ENCODE data around the gene P2RY8.
"Not testable (repeated sequence)": the region's sequence is repeated elsewhere in the genome, so short reads cannot be mapped to it uniquely, and the experiment has no call there.

P2RY8 gene

DNA sequence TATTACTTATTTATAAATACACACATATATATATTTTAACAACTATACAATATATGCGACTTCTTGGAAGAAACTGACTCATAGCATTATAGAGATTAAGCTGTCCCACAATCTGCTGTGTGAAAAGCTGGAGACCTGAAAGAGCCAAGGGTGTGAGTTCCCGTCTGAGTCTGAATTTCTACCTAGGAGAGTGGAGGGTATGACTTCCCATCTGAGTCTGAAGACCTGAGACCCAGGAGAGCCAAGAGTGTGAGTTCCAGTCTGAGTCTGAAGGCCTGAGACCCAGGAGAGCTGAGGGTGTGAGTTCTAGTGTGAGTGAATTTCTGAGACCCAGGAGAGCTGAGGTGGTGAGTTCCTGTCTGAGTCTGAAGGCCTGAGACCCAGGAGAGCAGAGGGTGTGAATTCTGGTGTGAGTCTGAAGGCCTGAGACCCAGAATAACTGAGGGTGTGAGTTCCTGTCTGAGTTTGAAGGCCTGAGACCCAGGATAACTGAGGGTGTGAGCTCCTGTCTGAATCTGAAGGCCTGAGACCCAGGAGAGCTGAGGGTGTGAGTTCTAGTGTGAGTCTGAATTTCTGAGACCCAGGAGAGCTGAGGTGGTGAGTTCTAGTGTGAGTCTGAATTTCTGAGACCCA lies 8.9 kb upstream of the P2RY8 start:
- in situ Hi-C loops (cut with HindIII; ENCODE audit: low sequenced_read_pairs): no loop called here

DNA sequence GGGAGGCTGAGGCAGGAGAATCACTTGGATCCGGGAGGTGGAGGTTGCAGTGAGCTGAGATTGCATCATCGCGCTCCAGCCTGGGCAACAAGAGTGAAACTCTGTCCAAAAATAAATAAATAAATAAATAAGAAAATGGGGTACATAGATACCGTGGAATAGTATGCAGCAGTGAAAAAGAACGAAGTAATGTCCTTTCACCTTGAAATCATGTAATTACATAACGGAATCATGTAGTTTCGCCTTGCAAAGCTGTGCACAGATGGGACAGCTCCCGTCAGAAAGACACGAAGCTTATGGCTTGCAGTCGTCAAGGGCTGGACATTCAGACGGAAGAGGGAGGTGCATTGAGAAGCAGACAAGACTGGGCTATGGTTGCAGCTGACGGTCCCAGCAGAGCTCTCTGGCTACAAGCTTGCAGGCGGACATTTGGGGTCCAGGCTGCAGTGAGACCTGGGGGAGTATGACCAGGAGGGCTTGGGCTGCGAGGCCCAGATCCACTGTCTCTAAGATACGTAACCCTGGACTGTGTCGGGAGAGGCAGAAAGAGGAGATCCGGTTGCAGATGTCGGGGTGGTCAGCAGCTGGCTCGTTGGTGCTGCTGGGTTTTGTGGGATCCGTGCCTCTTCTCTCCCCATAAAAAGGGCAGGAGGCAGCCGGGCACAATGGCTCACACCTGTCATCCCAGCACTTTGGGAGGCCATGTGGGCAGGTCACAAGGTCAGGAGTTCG lies 6.2 kb upstream of the P2RY8 start:
- in situ Hi-C loops (cut with HindIII; ENCODE audit: low sequenced_read_pairs): no loop called here

DNA sequence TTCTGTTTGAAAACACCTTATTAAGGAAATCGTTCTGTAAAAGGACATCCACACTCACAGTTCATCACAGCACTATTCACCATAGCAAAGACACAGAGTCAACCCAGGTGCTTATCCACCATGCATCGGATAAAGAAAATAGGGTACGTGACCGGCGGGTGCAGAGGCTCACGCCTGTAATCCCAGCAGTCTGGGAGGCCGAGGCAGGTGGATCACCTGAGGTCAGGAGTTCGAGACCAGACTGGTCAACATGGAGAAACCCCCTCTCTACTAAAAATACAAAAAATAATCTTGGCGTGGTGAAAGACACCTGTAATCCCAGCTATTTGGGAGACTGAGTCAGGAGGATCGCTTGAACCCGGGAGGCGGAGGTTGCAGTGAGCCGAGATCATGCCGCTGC lies 2.2 kb upstream of the P2RY8 start:
- in situ Hi-C loops (cut with HindIII; ENCODE audit: low sequenced_read_pairs): not testable (repeated sequence)

DNA sequence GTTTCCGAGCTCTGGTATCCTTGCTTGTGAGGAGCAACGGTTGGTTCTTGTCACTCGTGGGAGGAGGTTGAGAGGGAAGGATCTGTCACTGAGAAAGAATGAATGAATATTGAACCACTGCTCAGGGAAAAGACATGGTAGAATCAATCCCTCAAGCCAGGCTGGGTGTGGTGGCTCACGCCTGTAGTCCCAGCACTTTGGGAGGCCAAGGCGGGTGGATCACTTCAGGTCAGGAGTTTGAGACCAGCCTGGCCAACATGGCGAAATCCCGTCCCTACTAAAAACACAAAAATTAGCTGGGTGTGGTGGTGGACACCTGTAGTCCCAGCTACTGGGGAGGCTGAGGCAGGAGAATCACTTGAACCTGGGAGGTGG lies 718 bp upstream of the P2RY8 start:
- in situ Hi-C loops (cut with HindIII; ENCODE audit: low sequenced_read_pairs): not testable (repeated sequence)

DNA sequence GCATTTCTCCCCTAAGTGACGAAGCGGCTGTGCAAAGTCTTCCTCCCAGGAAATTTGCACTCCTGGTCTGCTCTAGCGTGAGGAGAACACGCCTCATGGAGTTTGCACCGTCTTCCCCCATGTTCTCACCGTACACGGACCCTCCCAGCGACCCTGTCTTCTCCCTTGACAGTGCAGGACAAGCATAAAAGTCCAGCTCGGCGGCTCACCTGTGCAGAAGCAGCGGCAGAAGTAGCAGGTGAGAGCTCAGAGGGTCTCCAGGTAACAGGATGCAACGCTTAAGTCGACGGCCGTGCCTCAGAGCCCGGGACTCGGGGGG lies 314 bp downstream of the P2RY8 start:
- in situ Hi-C loops (cut with HindIII; ENCODE audit: low sequenced_read_pairs): no loop called here

DNA sequence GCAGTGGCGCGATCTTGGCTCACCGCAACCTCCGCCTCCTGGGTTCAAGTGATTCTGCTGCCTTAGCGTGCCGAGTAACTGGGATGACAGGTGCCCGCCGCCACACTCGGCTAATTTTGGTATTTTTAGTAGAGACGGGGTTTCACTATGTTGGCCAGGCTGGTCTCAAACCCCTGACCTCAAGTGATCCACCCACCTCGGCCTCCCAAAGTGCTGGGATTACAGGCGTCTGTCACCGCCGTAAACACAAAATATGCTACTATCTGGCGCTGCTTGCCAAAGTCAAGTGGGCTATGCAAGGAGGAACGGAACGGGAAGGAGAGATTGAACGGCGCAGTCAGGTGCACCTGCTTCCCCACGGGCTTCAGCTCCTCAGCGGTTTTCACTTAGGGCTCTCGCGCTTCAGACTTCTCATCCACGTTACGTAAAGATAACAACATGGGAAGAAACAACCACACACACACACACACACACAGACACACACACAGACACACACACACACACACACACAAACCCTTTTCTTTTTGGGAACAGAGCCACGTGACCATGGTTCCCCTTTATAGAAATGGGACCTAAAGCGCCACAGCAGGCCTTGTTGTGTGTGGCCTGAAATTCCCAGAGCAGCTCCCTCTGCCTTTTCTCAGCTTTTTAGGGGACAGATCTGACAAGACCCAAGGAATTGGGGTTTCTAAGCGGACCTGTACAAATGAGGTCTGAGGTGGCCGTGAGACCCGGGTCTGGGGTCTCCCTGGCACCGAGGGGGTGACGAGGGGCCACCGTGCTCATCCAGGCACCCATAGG lies 1.5 kb downstream of the P2RY8 start:
- in situ Hi-C loops (cut with HindIII; ENCODE audit: low sequenced_read_pairs): no loop called here

DNA sequence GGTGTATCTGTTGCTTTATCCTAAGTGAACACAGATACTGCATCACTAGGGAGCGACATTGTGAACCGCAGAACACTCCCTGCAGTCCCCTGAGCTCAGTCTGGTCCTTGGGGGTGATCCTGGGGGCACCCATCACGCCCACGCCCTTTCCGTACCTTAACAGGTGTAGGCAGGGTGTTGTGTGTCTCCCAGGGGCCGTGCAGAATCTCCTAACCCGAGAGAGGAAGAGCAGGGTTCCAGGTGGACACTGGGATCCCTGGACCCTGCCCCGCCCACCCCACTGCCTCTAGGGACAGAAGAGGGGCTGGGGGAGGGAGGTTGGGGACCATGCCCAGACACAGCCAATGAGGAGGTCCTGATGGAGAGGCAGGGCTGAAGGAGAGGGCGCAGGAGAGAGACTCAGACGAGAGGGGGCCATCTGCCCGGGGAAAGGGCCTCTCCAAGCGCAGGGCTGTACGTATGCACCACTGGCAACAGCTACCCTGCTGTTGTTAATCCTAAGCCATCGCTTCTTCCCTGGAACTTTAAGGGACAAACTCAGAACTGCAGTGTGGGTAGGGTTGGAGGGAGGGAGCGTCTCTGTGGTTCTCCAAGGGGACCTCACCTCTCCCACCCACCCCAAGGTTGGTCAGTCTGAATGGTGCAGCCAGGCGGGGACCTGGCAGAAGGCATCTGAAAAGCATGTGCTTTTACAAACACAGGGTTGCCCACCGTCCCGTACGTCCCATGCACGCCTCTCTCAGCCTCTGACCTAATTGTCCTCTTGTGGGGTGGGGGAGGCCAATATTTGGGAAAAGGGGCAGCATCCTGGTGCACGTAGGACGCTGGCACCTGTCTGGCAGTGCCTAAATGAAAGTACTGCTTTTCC lies 2.5 kb downstream of the P2RY8 start:
- in situ Hi-C loops (cut with HindIII; ENCODE audit: low sequenced_read_pairs): no loop called here

DNA sequence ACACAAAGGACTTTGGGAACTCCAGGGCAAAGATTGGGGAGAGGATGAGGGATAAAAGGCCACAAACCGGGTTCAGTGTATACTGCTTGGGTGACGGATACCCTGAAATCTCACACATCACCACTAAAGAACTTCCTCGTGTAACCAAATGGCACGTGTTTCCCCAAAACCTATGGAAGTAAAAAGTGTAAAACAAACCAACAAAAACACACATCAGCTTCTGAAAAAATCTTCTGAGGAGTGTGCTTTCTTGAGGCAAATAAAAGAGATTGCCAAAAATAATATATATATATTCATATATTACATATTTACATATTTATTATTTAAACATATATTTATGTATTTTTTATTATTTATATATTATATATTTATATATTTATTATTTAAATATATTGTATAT lies 3.9 kb downstream of the P2RY8 start:
- in situ Hi-C loops (cut with HindIII; ENCODE audit: low sequenced_read_pairs): no loop called here

DNA sequence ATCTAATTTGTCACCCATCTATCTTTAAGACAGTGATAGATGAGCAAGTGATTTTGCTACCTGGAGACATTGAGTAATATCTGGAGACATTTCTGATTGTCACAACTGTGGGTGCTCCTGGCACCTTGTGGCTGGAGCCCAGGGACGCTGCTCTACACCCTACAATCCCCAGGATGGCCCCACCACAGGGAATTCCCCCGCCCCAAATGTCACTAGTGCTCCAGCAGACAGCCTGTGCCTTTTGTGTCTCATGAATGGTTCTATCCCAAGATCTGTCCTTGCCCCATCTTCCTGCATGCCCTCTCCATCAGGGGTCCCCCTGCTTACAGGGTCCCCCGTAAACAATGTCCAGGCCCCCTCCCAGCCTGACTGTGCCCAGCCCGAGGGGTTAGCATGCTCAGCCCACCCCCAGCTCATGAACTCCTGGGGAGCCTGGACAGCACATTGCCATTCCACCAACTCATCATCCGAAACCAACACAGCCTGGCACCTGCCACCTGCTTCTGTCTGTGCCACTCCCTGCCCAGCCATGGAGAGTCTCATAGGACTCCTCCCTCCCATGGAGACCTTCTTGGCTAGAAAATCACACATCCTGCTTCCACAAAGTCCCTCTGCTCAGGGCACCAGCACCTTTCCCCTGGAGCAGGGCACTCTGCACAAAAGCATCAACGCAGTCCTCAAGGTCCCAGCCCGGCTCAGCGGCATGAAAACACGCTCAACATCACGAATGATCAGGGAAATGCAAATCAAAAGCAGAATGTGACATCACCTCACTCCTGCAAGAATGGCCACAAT lies 5.7 kb downstream of the P2RY8 start:
- in situ Hi-C loops (cut with HindIII; ENCODE audit: low sequenced_read_pairs): no loop called here

DNA sequence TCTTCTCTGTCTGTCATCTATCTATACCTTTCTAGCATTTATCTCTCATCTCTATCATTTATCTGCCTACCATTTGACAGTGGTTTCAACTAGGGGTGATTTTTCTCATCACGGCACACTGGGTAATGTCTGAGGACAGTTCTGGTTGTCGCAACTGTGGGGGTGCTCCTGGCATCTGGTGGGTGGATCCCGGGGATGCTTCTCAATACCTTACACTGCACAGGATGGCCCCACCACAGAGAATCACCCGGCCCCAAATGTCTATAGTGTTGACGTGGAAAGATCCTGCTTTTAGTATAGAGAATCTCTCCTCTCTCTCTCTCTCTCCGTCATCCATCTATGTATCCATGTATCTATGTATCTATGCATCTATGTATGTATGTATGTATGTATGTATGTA lies 7.2 kb downstream of the P2RY8 start:
- in situ Hi-C loops (cut with HindIII; ENCODE audit: low sequenced_read_pairs): no loop called here

DNA sequence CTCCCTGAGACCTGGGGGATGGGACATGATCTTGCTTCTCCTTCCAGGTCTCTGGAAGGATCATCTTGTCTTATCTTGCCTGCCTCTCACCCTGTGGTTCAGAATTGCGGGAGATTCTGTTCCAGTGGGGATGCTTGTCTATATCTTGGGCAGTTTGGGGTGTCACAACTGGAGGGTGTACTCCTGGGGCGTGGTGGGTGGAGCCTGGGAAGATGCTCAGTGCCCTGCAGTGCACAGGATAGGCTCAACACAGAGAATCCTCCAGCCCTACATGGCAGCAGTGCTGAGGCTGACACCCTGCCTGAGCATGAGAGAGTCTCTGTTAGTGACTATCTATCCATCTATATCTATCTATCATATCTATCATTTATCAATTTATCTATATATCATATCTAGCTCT lies 7.7 kb downstream of the P2RY8 start:
- in situ Hi-C loops (cut with HindIII; ENCODE audit: low sequenced_read_pairs): no loop called here

DNA sequence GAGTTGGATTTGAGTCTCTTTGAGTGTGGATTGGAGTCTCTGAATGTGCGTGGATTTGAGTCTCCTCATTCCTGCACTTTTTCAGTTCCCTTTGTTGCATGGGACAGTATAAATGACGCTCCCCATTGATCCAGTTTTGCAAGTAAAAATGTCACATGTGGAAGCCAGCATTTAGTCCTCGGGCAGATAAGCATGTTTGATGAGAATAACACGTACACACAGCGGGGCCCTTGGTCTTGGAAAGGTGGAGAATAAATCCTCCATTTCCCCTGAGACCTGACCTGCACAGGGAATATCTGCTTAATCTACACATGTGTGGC lies 8.1 kb downstream of the P2RY8 start:
- in situ Hi-C loops (cut with HindIII; ENCODE audit: low sequenced_read_pairs): no loop called here

DNA sequence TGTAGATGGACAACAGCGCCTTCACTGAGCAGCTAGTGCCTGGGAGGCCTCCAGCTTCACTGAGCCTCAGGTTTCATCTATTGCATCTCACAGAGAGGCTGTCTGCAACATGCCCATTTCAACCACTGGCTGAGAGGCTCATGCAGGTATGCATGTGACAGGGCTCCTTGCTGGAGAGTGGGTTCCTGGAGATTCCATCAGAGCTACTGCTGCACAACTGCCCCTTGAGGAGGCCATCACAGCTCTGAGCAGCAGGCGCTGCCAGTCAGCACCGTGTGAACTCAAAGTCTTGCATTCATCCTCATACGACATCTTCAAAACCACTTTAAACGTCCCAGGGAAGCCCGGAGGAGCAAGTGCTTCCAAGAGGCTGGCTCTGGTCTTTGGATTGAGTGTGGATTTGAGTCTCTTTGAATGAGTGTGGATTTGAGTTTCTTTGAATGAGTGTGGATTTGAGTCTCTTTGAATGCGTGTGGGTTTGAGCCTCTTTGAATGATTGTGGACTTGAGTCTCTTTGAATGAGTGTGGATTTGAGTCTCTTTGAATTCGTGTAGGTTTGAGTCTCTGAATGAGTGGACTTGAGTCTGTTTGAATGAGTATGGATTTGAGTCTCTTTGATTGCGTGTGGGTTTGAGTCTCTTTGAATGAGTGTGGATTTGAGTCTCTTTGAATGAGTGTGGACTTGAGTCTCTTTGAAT lies 8.7 kb downstream of the P2RY8 start:
- in situ Hi-C loops (cut with HindIII; ENCODE audit: low sequenced_read_pairs): no loop called here

DNA sequence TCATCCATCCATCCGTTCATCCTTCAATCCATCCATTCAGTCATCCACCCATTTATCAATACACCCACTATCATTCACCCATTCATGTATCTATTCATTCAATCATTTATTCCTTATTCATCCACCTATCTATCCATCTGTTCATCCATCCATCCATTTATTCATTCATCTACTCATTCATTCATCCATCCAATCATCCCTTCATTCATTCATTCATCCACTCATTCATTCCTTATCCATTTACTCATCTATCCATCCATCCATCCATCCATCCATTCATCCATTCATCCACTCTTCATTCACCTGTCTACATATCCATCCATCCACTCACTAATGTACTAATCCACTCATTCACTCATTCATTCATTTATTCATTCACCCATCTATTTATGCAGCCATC lies 9.5 kb downstream of the P2RY8 start:
- in situ Hi-C loops (cut with HindIII; ENCODE audit: low sequenced_read_pairs): no loop called here

DNA sequence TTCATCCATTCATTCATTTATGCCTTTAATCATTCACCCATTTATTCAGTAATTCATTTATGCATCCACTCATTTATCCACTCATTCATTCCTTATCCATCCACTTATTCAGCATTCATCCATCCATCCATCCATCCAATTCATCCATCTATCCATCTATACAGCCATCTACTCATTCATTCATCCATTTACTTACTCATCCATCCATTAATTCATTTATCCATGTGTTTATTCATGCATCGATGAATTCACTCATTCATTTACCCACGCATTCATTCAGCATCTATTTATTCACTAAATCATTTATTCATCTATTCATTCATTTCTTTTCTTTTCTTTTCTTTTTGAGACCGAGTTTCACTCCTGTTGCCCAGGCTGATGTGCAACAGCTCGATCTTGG lies 10.4 kb downstream of the P2RY8 start:
- in situ Hi-C loops (cut with HindIII; ENCODE audit: low sequenced_read_pairs): no loop called here

DNA sequence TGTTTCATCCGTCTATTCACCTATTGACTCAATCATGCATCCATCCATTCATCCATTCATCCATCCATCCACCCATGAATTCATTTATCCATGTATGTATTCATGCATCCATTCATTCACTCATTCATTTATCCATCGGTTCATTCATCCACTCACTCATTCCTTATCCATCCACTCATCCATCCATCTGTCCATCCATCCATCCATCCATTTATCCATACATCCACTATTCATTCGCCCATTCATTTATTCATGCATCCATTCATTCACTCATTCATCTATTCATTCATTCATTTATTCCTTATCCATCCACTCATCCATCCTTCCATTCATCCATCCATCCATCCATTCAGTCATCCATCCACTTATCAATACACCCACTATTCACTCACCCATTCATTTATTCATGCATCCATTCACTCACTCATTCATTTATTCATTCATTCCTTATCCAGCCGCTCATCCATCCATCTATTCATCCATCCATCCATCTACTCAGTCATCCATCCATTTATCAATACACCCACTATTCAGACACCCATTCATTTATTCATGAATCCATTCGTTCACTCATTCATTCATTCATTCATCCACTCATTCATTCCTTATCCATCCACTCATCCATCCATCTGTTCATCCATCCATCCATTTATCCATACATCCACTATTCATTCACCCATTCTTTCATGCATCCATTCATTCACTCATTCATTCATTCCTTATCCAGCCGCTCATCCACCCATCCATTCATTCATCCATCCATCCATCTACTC lies 11.2 kb downstream of the P2RY8 start:
- in situ Hi-C loops (cut with HindIII; ENCODE audit: low sequenced_read_pairs): no loop called here

DNA sequence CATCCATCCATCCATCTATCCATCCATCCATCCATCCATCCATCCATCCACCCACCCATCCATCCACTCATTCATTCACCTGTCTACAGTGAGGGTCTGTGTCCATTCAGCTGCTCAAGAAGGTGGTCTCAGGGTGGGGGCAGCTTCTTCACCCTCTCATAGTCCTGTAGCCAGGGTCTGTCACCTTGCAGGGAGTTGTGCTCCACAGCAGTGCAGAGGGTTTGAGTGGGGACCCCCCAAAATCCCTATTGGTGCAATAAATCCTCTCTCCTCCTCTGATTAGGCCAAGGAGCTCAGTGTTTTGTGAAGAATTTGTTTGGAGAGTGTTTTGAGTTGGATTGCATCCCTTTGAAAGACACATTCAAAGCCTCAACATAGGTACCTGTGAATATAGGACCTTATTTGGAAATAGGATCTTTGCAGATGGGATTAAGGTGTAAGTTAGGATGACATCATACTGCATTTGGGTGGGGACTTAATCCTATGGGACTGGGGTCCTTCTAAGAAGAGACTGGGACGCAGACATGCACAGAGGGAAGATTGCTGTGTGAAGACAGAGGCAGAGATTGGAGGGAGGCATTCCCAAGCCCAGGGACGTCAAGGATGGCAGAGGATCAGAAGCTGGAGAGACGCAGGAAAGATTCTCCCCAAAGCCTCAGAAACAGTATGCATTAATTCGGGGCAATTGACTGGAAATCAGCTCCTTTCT lies 12.0 kb downstream of the P2RY8 start:
- in situ Hi-C loops (cut with HindIII; ENCODE audit: low sequenced_read_pairs): no loop called here

DNA sequence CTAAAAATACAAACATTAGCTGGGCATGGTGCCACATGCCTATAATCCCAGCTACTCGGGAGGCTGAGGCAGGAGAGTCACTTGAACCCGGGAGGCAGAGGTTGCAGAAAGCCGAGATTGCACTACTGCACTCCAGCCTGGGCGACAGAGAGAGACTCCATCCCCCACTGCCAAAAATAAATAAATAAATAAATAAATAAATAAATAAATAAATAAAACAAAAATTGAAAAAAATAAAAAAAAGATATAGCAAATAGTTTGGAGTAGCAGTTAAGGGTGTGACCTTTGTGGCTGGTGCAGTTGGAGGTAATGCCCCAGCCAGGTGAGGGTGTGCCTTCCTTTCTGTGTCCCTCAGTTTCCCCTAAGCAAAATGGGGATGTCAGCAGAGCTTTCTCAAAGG lies 14.1 kb downstream of the P2RY8 start:
- in situ Hi-C loops (cut with HindIII; ENCODE audit: low sequenced_read_pairs): not testable (repeated sequence)

DNA sequence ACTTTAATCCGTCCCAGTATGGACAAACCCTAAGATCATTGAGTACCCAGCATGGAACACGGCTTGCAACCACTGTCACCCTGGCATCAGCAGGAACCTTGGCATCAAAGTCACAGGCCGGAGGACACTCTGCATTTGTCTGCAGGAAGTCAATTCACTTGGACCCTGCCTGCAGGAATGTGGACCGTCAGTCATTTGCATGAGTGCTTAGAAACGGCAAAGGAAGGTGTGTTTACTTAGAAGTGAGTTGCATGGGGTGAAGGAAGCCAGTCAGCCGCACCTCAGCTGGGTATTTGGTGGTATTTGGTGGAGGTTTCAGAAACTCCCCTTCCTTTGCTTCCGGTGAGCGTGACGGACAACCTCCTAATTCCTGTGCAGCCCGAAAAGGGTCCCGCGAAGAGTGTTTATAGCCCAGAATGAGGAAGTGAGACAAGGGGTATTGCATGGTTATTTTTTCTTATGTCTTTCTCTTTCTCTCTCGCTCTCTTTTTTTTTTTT lies 15.5 kb downstream of the P2RY8 start:
- in situ Hi-C loops (cut with HindIII; ENCODE audit: low sequenced_read_pairs): no loop called here

Data from endothelial cell of hepatic sinusoid (primary cell).